Right lobe of liver (tissue), 6 donors: ENCODE results near the gene RIMBP2. TPM values are rescaled to one million over a fixed set of nuclear protein-coding genes. Genes with fewer than 3 reads are reported as not detected.

Experiments used
- ATAC-seq, 4 donors: fragments of 200-7000 bp; cut with Tn5 transposase; one replicate each; pipeline ENCODE4 v1.9.1; 2020; ENCODE audit warnings: mild to moderate bottlenecking in 4 of 4, moderate library complexity in 4 of 4
- DNase-seq, 3 donors: peaks; one replicate each; pipeline ENCODE4 v3.0.0-alpha.2; 2020
- H3K27ac ChIP-seq, 3 donors: fragments of 200-600 bp; one replicate each; pipeline ENCODE4 v1.8.0; 2022
- H3K27me3 ChIP-seq, 2 donors: fragments of 200-600 bp; one replicate each; pipeline ENCODE4 v1.8.0; 2022
- H3K36me3 ChIP-seq, 4 donors: fragments of 200-600 bp; sonication (generic) in 1 of 4; one replicate each; pipeline versions ENCODE4 v1.5.1 to v1.8.0; 2017 to 2022; ENCODE audit warnings: control low read depth in 1 of 4
- H3K4me1 ChIP-seq, 4 donors: fragments of 200-600 bp; sonication (generic) in 1 of 4; one replicate each; pipeline versions ENCODE4 v1.5.1 to v1.8.0; 2017 to 2022; ENCODE audit warnings: control low read depth in 1 of 4
- H3K4me3 ChIP-seq, 3 donors: fragments of 200-600 bp; one replicate each; pipeline ENCODE4 v1.8.0; 2022
- H3K9me3 ChIP-seq, 4 donors: fragments of 200-600 bp; sonication (generic) in 1 of 4; one replicate each; pipeline versions ENCODE4 v1.5.1 to v1.8.0; 2017 to 2022; ENCODE audit warnings: control low read depth in 1 of 4
- POLR2A ChIP-seq: fragments of 450-650 bp; IDR thresholded peaks from one replicate; pipeline ENCODE4 v1.6.1; 2017; ENCODE audit warnings: antibody characterized with exemption, mild to moderate bottlenecking
- WGBS: methylation state at CpG from one replicate; pipeline ENCODE4 v1.1.6; 2018; ENCODE audit warnings: low coverage, low lambda C conversion rate; ENCODE audit not compliant: insufficient coverage; ENCODE audit errors: missing lambda C conversion rate; 5-methylcytosine and 5-hydroxymethylcytosine counted together
- intact Hi-C, 2 donors: fragments of 100-400 bp; cut with DNase I; formaldehyde crosslinking; loops; one replicate each; pipeline versions ENCODE4 v1.11.2 to v1.14.1; 2022
- total RNA-seq, 6 experiments: library from RNA; depleted of rRNA in 2 of 6; stranded (reverse); fragments of >200 nt in 2 of 6; fragmentation: NEBNext Ultra II Directional in 3 of 6; extraction: Animal tissue kit (Norgen Biotek cat#: 25700) in 3 of 6; gene quantifications; one replicate each; pipeline versions ENCODE4 v1.1.0 to v1.2.4, GENCODE V29; 2016 to 2023
- TF ChIP-seq, protein P1 (sequence below), 4 donors: fragments of 200-600 bp in 3 of 4; fragments of 450-650 bp in 1 of 4; IDR thresholded peaks; one replicate each; pipeline versions ENCODE4 v1.5.1 to v1.8.0; 2016 to 2022; ENCODE audit warnings: antibody characterized with exemption in 4 of 4, mild to moderate bottlenecking in 2 of 4
- donor health status: DM: no; HTN: yes; CAD: no.
- donor health status: DM: no; HTN: no; CAD: no.
- donor health status: DM: no; HTN: no; CAD: no.
- donor health status: DM: no; HTN: yes; CAD: no.
- donor health status: DM: no; HTN: yes; CAD: no.

The RIMBP2 gene
- total RNA-seq, 6 experiments from 2014 or later: 0.04 to 0.19 TPM; not detected in 4

DNA sequence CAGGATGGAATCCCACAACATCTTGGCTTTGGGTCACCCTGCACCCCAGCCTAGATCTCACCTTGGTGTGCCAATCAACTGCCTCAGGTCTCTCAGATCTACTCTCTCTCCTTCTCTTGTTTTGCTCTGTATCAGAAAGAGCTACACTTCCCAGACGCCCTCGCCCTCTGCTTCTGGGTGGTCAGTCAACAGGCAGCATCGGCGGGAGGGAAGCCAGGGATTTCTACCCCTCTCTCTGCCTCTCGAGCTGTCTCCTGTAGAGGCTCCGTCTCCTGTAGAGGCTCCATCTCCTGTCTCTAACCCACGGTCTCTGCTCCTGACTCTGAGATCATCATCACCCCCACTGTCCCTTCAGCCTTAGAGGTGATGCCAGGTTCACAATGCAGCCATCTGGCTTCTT is 226.8 kb downstream of the RIMBP2 start:
- ATAC-seq: no peak
- 74% methylated on average over 7 of the region's 7 CpGs for WGBS
- Histone ChIP-seq H3K27me3 (no peaks in the 10 kb centered on the region), H3K9me3 (no peaks in the 10 kb centered on the region), H3K27ac (no peak overlapping the region), H3K4me3 (no peak overlapping the region), H3K36me3 (no peaks in the 10 kb centered on the region), H3K4me1 (no peaks in the 10 kb centered on the region)
- TF ChIP-seq, protein P1, sequence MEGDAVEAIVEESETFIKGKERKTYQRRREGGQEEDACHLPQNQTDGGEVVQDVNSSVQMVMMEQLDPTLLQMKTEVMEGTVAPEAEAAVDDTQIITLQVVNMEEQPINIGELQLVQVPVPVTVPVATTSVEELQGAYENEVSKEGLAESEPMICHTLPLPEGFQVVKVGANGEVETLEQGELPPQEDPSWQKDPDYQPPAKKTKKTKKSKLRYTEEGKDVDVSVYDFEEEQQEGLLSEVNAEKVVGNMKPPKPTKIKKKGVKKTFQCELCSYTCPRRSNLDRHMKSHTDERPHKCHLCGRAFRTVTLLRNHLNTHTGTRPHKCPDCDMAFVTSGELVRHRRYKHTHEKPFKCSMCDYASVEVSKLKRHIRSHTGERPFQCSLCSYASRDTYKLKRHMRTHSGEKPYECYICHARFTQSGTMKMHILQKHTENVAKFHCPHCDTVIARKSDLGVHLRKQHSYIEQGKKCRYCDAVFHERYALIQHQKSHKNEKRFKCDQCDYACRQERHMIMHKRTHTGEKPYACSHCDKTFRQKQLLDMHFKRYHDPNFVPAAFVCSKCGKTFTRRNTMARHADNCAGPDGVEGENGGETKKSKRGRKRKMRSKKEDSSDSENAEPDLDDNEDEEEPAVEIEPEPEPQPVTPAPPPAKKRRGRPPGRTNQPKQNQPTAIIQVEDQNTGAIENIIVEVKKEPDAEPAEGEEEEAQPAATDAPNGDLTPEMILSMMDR (IDR thresholded peaks at IDR 0.05): no peak
- TF ChIP-seq POLR2A: no peak
- intact Hi-C loops: no loop called here
- DNase-seq: no peak

DNA sequence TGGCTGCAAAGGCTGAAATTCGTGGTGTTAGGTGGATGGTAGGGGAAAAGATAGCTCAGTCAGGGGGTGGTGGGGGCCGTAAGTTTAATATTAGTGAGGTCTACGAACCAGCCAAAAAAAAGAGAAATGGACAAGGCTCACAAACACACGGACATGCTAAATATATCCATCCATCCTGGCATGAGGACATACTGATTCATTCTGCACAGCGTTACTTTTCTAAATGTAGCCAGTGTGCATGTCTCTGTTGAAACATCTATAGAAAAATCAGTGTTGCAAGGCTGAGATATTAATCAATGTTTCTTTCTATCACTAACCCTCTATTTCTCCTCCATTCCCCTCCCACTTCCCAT is 227.8 kb downstream of the RIMBP2 start:
- 41% methylated on average over 5 of the region's 5 CpGs for WGBS
- Histone ChIP-seq H3K36me3 (no peaks in the 10 kb centered on the region), H3K27me3 (no peaks in the 10 kb centered on the region), H3K27ac (no peak overlapping the region), H3K4me3 (no peak overlapping the region), H3K4me1 (no peaks in the 10 kb centered on the region), H3K9me3 (no peaks in the 10 kb centered on the region)
- intact Hi-C loops: no loop called here
- no peak for DNase-seq
- no peak for ATAC-seq
- TF ChIP-seq POLR2A: no peak
- TF ChIP-seq, protein P1 (IDR thresholded peaks at IDR 0.05): no peak

DNA sequence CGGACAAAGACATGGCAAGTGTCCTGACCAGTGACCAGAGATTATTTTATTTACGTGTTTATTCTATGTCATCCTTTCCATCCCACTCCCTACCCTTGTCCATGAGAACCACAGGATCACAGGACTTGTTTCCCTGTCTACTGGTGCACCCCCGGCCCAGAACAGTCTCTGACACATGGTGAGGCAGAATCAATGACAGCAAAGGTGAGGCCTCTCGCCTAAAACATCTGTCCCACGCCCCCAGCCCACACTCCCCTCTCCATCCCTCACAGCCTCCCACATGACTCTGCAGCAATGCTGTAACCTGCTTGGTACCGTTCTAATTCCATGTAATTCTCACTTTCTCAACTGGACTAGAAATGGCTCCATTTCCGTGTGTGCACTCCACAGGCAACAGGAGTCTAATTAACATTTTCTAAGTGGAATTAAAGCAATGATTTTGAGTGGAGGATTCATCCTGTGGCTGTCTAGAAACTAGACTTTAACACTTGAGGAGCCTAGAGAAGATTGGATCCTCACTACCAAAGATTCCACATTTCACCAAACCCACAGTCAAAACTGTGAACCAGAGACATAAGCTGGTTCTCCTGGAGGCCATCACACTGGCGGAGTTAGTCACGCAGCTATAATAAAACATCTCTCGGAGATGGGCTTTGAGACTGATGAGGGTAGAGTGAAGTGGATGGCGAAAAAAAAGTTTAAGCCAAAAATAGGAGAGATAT is 228.3 kb downstream of the RIMBP2 start:
- intact Hi-C loops: no loop called here
- ATAC-seq: no peak
- 56% methylated on average over 9 of the region's 11 CpGs for WGBS
- Histone ChIP-seq H3K27me3 (no peaks in the 10 kb centered on the region), H3K9me3 (no peaks in the 10 kb centered on the region), H3K4me3 (no peak overlapping the region), H3K36me3 (no peaks in the 10 kb centered on the region), H3K27ac (no peak overlapping the region), H3K4me1 (no peaks in the 10 kb centered on the region)
- DNase-seq: no peak
- TF ChIP-seq POLR2A: no peak
- TF ChIP-seq, protein P1 (IDR thresholded peaks at IDR 0.05): no peak

DNA sequence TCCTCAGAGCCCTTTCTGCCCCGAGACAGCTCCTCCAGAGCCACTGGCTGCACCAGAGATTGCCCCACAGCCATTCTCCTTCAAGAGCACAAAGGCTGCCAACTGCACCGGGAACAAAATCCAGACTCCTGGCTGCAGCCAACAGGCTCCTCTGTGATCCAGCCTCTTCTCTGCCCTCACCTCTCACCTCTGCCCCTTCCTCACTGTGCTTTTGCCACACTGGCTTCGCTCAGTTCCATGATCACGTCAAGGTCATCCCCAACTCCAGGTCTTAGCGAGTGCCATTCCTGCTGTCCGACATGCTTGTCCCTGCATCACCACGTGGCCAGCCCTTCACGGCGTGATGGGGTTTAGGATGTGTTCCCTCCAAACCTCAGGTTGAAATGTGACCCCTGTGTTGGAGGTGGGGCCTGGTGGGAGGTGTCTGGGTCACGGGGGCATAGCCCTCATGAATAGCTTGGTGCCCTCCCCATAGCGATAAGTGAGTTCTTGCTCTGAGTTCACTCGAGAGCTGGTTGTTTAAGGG is 229.1 kb downstream of the RIMBP2 start:
- no peak overlapping the region for H3K27ac ChIP-seq
- no peak overlapping the region for H3K4me3 ChIP-seq
- intact Hi-C loops: no loop called here
- H3K4me1 ChIP-seq: no peaks in the 10 kb centered on the region
- 62% methylated on average over 12 of the region's 12 CpGs for WGBS
- ATAC-seq (no peak), DNase-seq (no peak)
- no peaks in the 10 kb centered on the region for H3K9me3 ChIP-seq
- no peak for TF ChIP-seq POLR2A
- TF ChIP-seq, protein P1 (IDR thresholded peaks at IDR 0.05): no peak
- no peaks in the 10 kb centered on the region for H3K36me3 ChIP-seq
- H3K27me3 ChIP-seq: no peaks in the 10 kb centered on the region
